Breast epithelium (tissue), 4 donors: ENCODE measurements around the gene KLHL12. TPM values are rescaled to one million over a fixed set of nuclear protein-coding genes. Genes with fewer than 3 reads are reported as not detected.
A peak's percentile ranks its signal among the peaks of the same experiment; 100 is the strongest.

Experiments
- DNase-seq, 2 donors: peaks; one replicate each; pipeline ENCODE4 v3.0.0-alpha.2; 2019; ENCODE audit warnings: low spot score in 2 of 2
- H3K27ac ChIP-seq, 2 donors: fragments of 200-600 bp; sonication (generic) in 1 of 2; one replicate each; pipeline ENCODE4 v1.5.1; 2016 to 2019; ENCODE audit warnings: mild to moderate bottlenecking in 1 of 2
- H3K27me3 ChIP-seq, 2 donors: fragments of 200-600 bp; sonication (generic) in 1 of 2; one replicate each; pipeline versions ENCODE4 v1.5.1 to v1.6.0; 2017 to 2019; ENCODE audit warnings: control low read depth in 1 of 2, mild to moderate bottlenecking in 1 of 2
- H3K36me3 ChIP-seq: fragments of 200-600 bp; one replicate; pipeline ENCODE4 v1.5.1; 2019
- H3K4me1 ChIP-seq, 2 donors: fragments of 200-600 bp; sonication (generic); one replicate each; pipeline ENCODE4 v1.5.1; 2016 to 2019; ENCODE audit warnings: control low read depth in 1 of 2
- H3K4me3 ChIP-seq, 3 donors: fragments of 200-600 bp; sonication (generic); 1 replicate in 2 of 3; 2 replicates in 1 of 3; pipeline ENCODE4 v1.5.1; 2016 to 2019; ENCODE audit warnings: mild to moderate bottlenecking in 3 of 3, moderate library complexity in 2 of 3
- H3K9me3 ChIP-seq, 2 donors: fragments of 200-600 bp; sonication (generic) in 1 of 2; one replicate each; pipeline ENCODE4 v1.5.1; 2016 to 2019; ENCODE audit warnings: control low read depth in 1 of 2
- CTCF ChIP-seq, 3 donors: fragments of 450-650 bp; IDR thresholded peaks; one replicate each; pipeline ENCODE4 v1.5.1; 2016 to 2017; ENCODE audit warnings: antibody characterized with exemption in 3 of 3, mild to moderate bottlenecking in 3 of 3, moderate library complexity in 3 of 3
- POLR2A ChIP-seq: fragments of 450-650 bp; IDR thresholded peaks from one replicate; pipeline ENCODE4 v1.6.1; 2016; ENCODE audit warnings: antibody characterized with exemption, mild to moderate bottlenecking, moderate library complexity
- POLR2AphosphoS5 ChIP-seq, 3 donors: sonication (generic); formaldehyde crosslinking; IDR thresholded peaks; one replicate each; pipeline ENCODE4 v1.6.1; 2017; ENCODE audit warnings: antibody characterized with exemption in 3 of 3
- intact Hi-C: fragments of 100-400 bp; cut with DNase I; formaldehyde crosslinking; loops from one replicate; pipeline ENCODE4 v1.15.1; 2023; ENCODE audit warnings: low total_unique reads
- total RNA-seq, 3 donors: library from RNA; depleted of rRNA; stranded (reverse); fragments of >200 nt; gene quantifications; one replicate each; pipeline ENCODE4 v1.1.0, GENCODE V29; 2016

The KLHL12 gene
- total RNA-seq, result 10 to 100 TPM; 21.3 to 26.4 (median 25.5) TPM

GRCh38 chr1:202926581-202927491, at the start of gene KLHL12:
Gene KLHL12, minus strand, starts transcription at chr1:202927234. Its CDS starts 2,072 bp downstream, at chr1:202925162.
- H3K4me3 ChIP-seq, result peak within 1 kb of the TSS; percentile 88 to 93 (median 90)
- no peaks in the 10 kb centered on the region for H3K4me1 ChIP-seq
- no peaks in the 10 kb centered on the region for H3K9me3 ChIP-seq
- H3K36me3 ChIP-seq, result no peaks in the 10 kb centered on the region
- H3K27me3 ChIP-seq, result no peaks in the 10 kb centered on the region
- TF ChIP-seq CTCF (IDR thresholded peaks at IDR 0.05) (peak; percentile 53 to 83 (median 69)), POLR2AphosphoS5 (IDR thresholded peaks at IDR 0.05) (peak; percentile 82 to 98 (median 91)), POLR2A (peak; percentile 87)
- DNase-seq, result peak; percentile 96 to 98
- intact Hi-C loops, result no loop called here
- H3K27ac ChIP-seq, result peak within 1 kb of the TSS; percentile 96 to 97

- intact Hi-C loops, result loop anchor here (2.0 kb wide), 1 partner anchor 78 kb away; no protein-coding TSS in a partner anchor
- no peaks in the 10 kb centered on the region for H3K27me3 ChIP-seq
- H3K27ac ChIP-seq, result no peak overlapping the region
- H3K4me3 ChIP-seq, result no peak overlapping the region
- no peaks in the 10 kb centered on the region for H3K36me3 ChIP-seq
- no peaks in the 10 kb centered on the region for H3K4me1 ChIP-seq
- no peaks in the 10 kb centered on the region for H3K9me3 ChIP-seq
- TF ChIP-seq POLR2A (no peak), CTCF (IDR thresholded peaks at IDR 0.05) (no peak), POLR2AphosphoS5 (IDR thresholded peaks at IDR 0.05) (no peak)
- no peak for DNase-seq
Measured at GRCh38 chr1:202976633-202977032, 49.6 kb upstream of the KLHL12 start.

- H3K4me1 ChIP-seq, result no peaks in the 10 kb centered on the region
- H3K9me3 ChIP-seq, result no peaks in the 10 kb centered on the region
- no peak overlapping the region for H3K4me3 ChIP-seq
- H3K27me3 ChIP-seq, result no peaks in the 10 kb centered on the region
- no peak for DNase-seq
- no peaks in the 10 kb centered on the region for H3K36me3 ChIP-seq
- no peak overlapping the region for H3K27ac ChIP-seq
- intact Hi-C loops, result no loop called here
- no peak for TF ChIP-seq CTCF (IDR thresholded peaks at IDR 0.05)
- no peak for TF ChIP-seq POLR2A
Measured at GRCh38 chr1:202974856-202975255, 47.8 kb upstream of the KLHL12 start.

- TF ChIP-seq POLR2AphosphoS5 (IDR thresholded peaks at IDR 0.05) (no peak), POLR2A (no peak), CTCF (IDR thresholded peaks at IDR 0.05) (no peak)
- Histone ChIP-seq H3K4me3 (no peak overlapping the region), H3K4me1 (no peaks in the 10 kb centered on the region), H3K36me3 (no peaks in the 10 kb centered on the region), H3K27ac (no peak overlapping the region), H3K27me3 (no peaks in the 10 kb centered on the region), H3K9me3 (no peaks in the 10 kb centered on the region)
- intact Hi-C loops, result no loop called here
- DNase-seq, result no peak
Measured at GRCh38 chr1:202972046-202972445, 45.0 kb upstream of the KLHL12 start.

- DNase-seq, result peak in 1 of 2 donors; percentile 33
- no peaks in the 10 kb centered on the region for H3K36me3 ChIP-seq
- no peaks in the 10 kb centered on the region for H3K27me3 ChIP-seq
- no peak overlapping the region for H3K4me3 ChIP-seq
- H3K9me3 ChIP-seq, result no peaks in the 10 kb centered on the region
- H3K4me1 ChIP-seq, result peaks cover 0 to 9% of the 10 kb centered on the region in 2 donors
- no peak for TF ChIP-seq POLR2A
- TF ChIP-seq POLR2AphosphoS5 (IDR thresholded peaks at IDR 0.05), result peak in 1 of 3 donors; percentile 18
- peak; percentile 66 to 75 (median 69) for TF ChIP-seq CTCF (IDR thresholded peaks at IDR 0.05)
- intact Hi-C loops, result no loop called here
- H3K27ac ChIP-seq, result peak overlapping the region; percentile 7 to 25
Measured at GRCh38 chr1:202968895-202969295, 41.9 kb upstream of the KLHL12 start.
